ENCODE measurements around the gene GOLT1B. TPM values are rescaled to one million over a fixed set of nuclear protein-coding genes. Genes with fewer than 3 reads are reported as not detected.

Gene GOLT1B
- total and polyA plus RNA-seq, 9 of the 15 experiments (the other 6 are each of a cell fraction or from before 2014, with no cell fraction given) = 9.4 to 66.1 (median 26.7) TPM

DNA sequence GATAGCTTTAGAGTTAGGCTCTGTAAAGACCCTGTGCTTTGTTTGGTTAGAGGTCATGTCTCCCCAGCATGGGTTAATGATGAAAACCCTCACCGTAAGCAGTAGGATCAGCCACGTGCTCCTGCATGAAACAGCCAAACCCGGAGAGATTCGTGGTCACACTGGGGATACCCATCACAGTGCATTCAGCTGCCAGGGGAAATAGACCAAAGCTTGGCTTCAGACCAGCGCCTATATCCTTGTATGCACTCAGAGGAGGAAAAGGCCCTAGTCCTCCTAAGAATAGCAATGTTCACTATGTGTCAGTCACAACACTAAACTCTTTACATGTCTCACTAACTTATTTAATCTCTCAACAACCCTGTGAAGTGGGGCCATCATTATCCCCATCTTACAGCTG is 40.8 kb downstream of the GOLT1B start:
- no peak overlapping the region for H3K4me3 ChIP-seq
- in situ Hi-C loops (cut with MboI) = no loop called here
- H3K36me3 ChIP-seq (ENCODE audit: control insufficient read depth, insufficient read depth, low read length) = no peaks in the 10 kb centered on the region
- no TSS peak for BruUV-seq (replicated peaks)
- no peak overlapping the region for H3K27ac ChIP-seq (ENCODE audit: extremely low read depth, low read depth, low read length)
- intact Hi-C loops (cut with micrococcal nuclease) = no loop called here
- no peaks in the 10 kb centered on the region for H3K79me2 ChIP-seq (ENCODE audit: control insufficient read depth, insufficient read depth, low read length)
- DNase-seq (ENCODE audit: extremely low read depth in 1 of 4, low spot score in 3 of 4) = no peak
- no peak overlapping the region for H3K4me2 ChIP-seq (ENCODE audit: insufficient read depth, low read length)
- H3K27me3 ChIP-seq (ENCODE audit: control insufficient read depth in 2 of 2, insufficient read depth in 2 of 2, low read length in 2 of 2) = peaks cover 0 to 4% of the 10 kb centered on the region in 2 experiments; a peak in 2 of 5 replicates
- TF ChIP-seq, protein P1, sequence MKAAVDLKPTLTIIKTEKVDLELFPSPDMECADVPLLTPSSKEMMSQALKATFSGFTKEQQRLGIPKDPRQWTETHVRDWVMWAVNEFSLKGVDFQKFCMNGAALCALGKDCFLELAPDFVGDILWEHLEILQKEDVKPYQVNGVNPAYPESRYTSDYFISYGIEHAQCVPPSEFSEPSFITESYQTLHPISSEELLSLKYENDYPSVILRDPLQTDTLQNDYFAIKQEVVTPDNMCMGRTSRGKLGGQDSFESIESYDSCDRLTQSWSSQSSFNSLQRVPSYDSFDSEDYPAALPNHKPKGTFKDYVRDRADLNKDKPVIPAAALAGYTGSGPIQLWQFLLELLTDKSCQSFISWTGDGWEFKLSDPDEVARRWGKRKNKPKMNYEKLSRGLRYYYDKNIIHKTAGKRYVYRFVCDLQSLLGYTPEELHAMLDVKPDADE (conservative IDR thresholded peaks at IDR 0.05; ENCODE audit: control insufficient read depth, low read depth, low read length) = no peak
- no peak for TF ChIP-seq ZNF121 (CRISPR knock-in tag; conservative IDR thresholded peaks at IDR 0.05)
- POLR2A ChIA-PET = no interaction called here
- no peaks in the 10 kb centered on the region for H3K9me3 ChIP-seq (replicated peaks; ENCODE audit: control insufficient read depth, insufficient read depth, low read depth, low read length)
- no peak overlapping the region for H3K9ac ChIP-seq (ENCODE audit: insufficient read depth in 1 of 2, low read depth in 2 of 2, low read length in 2 of 2)
- CTCF ChIA-PET (ENCODE audit: low intra/inter-chr PET ratio) = no interaction called here
- H3K4me1 ChIP-seq (replicated peaks in 1 of 2; ENCODE audit: control insufficient read depth in 2 of 2, insufficient read depth in 2 of 2, low read length in 2 of 2) = no peaks in the 10 kb centered on the region
- no peaks in the 10 kb centered on the region for H3K9me1 ChIP-seq (ENCODE audit: control insufficient read depth, insufficient read depth, low read length)
- no peak for FAIRE-seq
- no peak overlapping the region for H2AFZ ChIP-seq (ENCODE audit: low read depth, low read length)
- no peak for ATAC-seq
- WGBS (ENCODE audit: insufficient coverage, low coverage, missing lambda C conversion rate) = 7% methylated on average over 3 of the region's 5 CpGs
- no peaks in the 10 kb centered on the region for H4K20me1 ChIP-seq (replicated peaks; ENCODE audit: control insufficient read depth, insufficient read depth, low read length)

DNA sequence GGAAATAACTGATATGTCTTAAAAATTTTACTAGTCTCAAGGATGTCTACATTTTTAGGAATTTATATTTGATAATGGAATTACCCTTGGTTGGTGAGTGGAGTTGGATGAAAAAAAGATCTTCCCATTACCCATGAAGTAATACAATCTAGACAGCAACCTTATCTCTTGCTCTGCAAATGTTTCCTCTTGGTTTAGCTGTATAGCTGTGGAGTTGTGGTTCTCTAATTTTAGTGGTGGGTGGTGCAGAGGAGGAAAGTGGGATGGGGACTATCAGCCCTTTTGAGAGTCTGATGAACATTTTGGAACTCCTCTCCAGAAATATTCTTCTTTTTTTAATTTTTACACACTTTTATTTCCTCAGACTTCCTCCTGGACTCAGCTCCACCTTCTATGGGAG is 41.6 kb downstream of the GOLT1B start:
- Histone ChIP-seq H3K4me2 (ENCODE audit: insufficient read depth, low read length) (no peak overlapping the region), H3K36me3 (ENCODE audit: control insufficient read depth, insufficient read depth, low read length) (no peaks in the 10 kb centered on the region), H3K4me3 (no peak overlapping the region), H3K4me1 (replicated peaks in 1 of 2; ENCODE audit: control insufficient read depth in 2 of 2, insufficient read depth in 2 of 2, low read length in 2 of 2) (no peaks in the 10 kb centered on the region), H3K9me3 (replicated peaks; ENCODE audit: control insufficient read depth, insufficient read depth, low read depth, low read length) (no peaks in the 10 kb centered on the region), H4K20me1 (replicated peaks; ENCODE audit: control insufficient read depth, insufficient read depth, low read length) (no peaks in the 10 kb centered on the region), H3K9me1 (ENCODE audit: control insufficient read depth, insufficient read depth, low read length) (no peaks in the 10 kb centered on the region), H3K79me2 (ENCODE audit: control insufficient read depth, insufficient read depth, low read length) (no peaks in the 10 kb centered on the region), H2AFZ (ENCODE audit: low read depth, low read length) (no peak overlapping the region), H3K27me3 (ENCODE audit: control insufficient read depth in 2 of 2, insufficient read depth in 2 of 2, low read length in 2 of 2) (peaks cover 0 to 4% of the 10 kb centered on the region in 2 experiments; a peak in 2 of 5 replicates), H3K27ac (ENCODE audit: extremely low read depth, low read depth, low read length) (no peak overlapping the region), H3K9ac (ENCODE audit: insufficient read depth in 1 of 2, low read depth in 2 of 2, low read length in 2 of 2) (no peak overlapping the region)
- intact Hi-C loops (cut with micrococcal nuclease) = no loop called here
- ATAC-seq (no peak), FAIRE-seq (no peak), DNase-seq (ENCODE audit: extremely low read depth in 1 of 4, low spot score in 3 of 4) (no peak)
- no TSS peak for BruUV-seq (replicated peaks)
- in situ Hi-C loops (cut with MboI) = no loop called here
- POLR2A ChIA-PET = no interaction called here
- CTCF ChIA-PET (ENCODE audit: low intra/inter-chr PET ratio) = no interaction called here
- TF ChIP-seq ZNF699 (CRISPR knock-in tag; IDR thresholded peaks at IDR 0.05; ENCODE audit: insufficient replicate concordance) = no peak
- no peak for TF ChIP-seq HNRNPLL (IDR thresholded peaks at IDR 0.05; ENCODE audit: low read depth, low read length, poor library complexity, severe bottlenecking)
- TF ChIP-seq, protein P2, sequence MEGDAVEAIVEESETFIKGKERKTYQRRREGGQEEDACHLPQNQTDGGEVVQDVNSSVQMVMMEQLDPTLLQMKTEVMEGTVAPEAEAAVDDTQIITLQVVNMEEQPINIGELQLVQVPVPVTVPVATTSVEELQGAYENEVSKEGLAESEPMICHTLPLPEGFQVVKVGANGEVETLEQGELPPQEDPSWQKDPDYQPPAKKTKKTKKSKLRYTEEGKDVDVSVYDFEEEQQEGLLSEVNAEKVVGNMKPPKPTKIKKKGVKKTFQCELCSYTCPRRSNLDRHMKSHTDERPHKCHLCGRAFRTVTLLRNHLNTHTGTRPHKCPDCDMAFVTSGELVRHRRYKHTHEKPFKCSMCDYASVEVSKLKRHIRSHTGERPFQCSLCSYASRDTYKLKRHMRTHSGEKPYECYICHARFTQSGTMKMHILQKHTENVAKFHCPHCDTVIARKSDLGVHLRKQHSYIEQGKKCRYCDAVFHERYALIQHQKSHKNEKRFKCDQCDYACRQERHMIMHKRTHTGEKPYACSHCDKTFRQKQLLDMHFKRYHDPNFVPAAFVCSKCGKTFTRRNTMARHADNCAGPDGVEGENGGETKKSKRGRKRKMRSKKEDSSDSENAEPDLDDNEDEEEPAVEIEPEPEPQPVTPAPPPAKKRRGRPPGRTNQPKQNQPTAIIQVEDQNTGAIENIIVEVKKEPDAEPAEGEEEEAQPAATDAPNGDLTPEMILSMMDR (IDR thresholded peaks at IDR 0.05 in 2 of 3, conservative IDR thresholded peaks at IDR 0.05 in 1 of 3; ENCODE audit: insufficient read depth in 2 of 3, low read depth in 1 of 3, low read length in 3 of 3) = no peak
- TF ChIP-seq MYC (IDR thresholded peaks at IDR 0.05; ENCODE audit: low read depth, low read length) = no peak
- no peak for TF ChIP-seq MYC (CRISPR knock-in tag; IDR thresholded peaks at IDR 0.05; ENCODE audit: borderline replicate concordance, low read depth)
- no peak for TF ChIP-seq CCNT2 (IDR thresholded peaks at IDR 0.05; ENCODE audit: borderline replicate concordance, extremely low read depth, insufficient read length, low read depth, low read length)
- TF ChIP-seq, protein P3, sequence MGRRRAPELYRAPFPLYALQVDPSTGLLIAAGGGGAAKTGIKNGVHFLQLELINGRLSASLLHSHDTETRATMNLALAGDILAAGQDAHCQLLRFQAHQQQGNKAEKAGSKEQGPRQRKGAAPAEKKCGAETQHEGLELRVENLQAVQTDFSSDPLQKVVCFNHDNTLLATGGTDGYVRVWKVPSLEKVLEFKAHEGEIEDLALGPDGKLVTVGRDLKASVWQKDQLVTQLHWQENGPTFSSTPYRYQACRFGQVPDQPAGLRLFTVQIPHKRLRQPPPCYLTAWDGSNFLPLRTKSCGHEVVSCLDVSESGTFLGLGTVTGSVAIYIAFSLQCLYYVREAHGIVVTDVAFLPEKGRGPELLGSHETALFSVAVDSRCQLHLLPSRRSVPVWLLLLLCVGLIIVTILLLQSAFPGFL (CRISPR knock-in tag; IDR thresholded peaks at IDR 0.05) = no peak
- TF ChIP-seq GATA2 (CRISPR knock-in tag; IDR thresholded peaks at IDR 0.05) = no peak

All from K562 (cell line).